ENCODE data around the gene KDM3A.

Gene KDM3A

DNA sequence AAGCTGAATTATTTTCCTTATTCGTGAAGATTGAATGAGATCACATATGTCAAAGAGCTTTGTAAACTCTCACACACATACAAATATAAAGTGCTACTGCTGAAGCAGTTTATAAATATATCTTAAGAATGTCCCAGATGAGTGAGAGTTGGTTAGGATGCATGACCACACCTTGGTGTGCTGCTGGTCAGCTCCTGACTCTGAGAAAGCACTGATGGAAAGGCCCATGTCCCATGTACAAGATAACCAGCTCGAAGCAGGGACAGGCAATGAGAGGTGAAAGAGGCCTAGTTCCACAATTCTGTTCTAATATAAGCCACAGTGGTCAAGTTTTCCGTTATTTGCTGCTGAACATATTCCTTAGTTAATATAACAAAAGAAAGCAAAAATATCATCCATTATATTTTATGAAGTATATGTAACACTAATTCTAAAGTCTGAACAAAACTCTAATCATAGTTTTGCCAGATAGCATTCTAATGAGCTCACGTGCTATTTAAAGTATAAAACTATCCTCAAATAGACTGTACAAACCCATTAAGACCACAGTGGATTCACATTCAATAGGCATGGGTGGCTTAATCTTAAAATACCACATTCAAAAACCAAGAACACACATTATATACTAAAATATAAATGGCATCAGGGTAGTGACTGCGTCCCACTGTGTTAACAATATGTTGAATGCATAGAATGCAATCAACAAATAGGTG lies 72.9 kb downstream of the KDM3A start:
- CTCF ChIA-PET, result no interaction called here
- TF ChIP-seq SETDB1 (IDR thresholded peaks at IDR 0.05; ENCODE audit: insufficient read length, low read length) (no peak), HIC1 (tag by site-specific recombination; IDR thresholded peaks at IDR 0.05) (no peak), YY2 (tag by site-specific recombination; IDR thresholded peaks at IDR 0.05) (no peak), ZFP69B (tag by site-specific recombination; IDR thresholded peaks at IDR 0.05) (no peak), ZNF248 (tag by site-specific recombination; IDR thresholded peaks at IDR 0.05) (no peak), ZNF626 (tag by site-specific recombination; IDR thresholded peaks at IDR 0.05) (no peak), YY1 (tag by site-specific recombination; IDR thresholded peaks at IDR 0.05) (no peak), ZNF747 (tag by site-specific recombination; IDR thresholded peaks at IDR 0.05) (no peak), ZNF510 (tag by site-specific recombination; IDR thresholded peaks at IDR 0.05; ENCODE audit: insufficient replicate concordance) (no peak), SP3 (tag by site-specific recombination; IDR thresholded peaks at IDR 0.05) (no peak), ZFP41 (tag by site-specific recombination; IDR thresholded peaks at IDR 0.05; ENCODE audit: borderline replicate concordance) (no peak), ZNF426 (tag by site-specific recombination; IDR thresholded peaks at IDR 0.05) (no peak), ZNF138 (tag by site-specific recombination; IDR thresholded peaks at IDR 0.05; ENCODE audit: borderline replicate concordance) (no peak)
- TF ChIP-seq, protein P1, sequence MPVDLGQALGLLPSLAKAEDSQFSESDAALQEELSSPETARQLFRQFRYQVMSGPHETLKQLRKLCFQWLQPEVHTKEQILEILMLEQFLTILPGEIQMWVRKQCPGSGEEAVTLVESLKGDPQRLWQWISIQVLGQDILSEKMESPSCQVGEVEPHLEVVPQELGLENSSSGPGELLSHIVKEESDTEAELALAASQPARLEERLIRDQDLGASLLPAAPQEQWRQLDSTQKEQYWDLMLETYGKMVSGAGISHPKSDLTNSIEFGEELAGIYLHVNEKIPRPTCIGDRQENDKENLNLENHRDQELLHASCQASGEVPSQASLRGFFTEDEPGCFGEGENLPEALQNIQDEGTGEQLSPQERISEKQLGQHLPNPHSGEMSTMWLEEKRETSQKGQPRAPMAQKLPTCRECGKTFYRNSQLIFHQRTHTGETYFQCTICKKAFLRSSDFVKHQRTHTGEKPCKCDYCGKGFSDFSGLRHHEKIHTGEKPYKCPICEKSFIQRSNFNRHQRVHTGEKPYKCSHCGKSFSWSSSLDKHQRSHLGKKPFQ (tag by site-specific recombination; IDR thresholded peaks at IDR 0.05), result no peak
- Histone ChIP-seq H3K27ac (ENCODE audit: extremely low read depth, low read depth, low read length) (no peak overlapping the region), H3K36me3 (ENCODE audit: control insufficient read depth in 2 of 2, insufficient read depth in 1 of 2, low read length in 2 of 2) (peaks cover 0 to 10% of the 10 kb centered on the region in 2 experiments; a peak in 2 of 3 replicates), H3K9me3 (ENCODE audit: control insufficient read depth, insufficient read depth, low read depth, low read length) (no peaks in the 10 kb centered on the region), H3K4me3 (ENCODE audit: low read depth, low read length) (no peak overlapping the region), H3K4me1 (ENCODE audit: control insufficient read depth, insufficient read depth, low read length) (no peaks in the 10 kb centered on the region)
- POLR2A ChIA-PET, result no interaction called here

GRCh38 chr2:86518481-86518880 lies 77.3 kb downstream of the KDM3A start:
- TF ChIP-seq ZNF280D (tag by site-specific recombination; IDR thresholded peaks at IDR 0.05) (no peak), MZF1 (tag by site-specific recombination; IDR thresholded peaks at IDR 0.05; ENCODE audit: borderline replicate concordance) (no peak), ZNF600 (tag by site-specific recombination; IDR thresholded peaks at IDR 0.05) (no peak)
- TF ChIP-seq, protein P2, sequence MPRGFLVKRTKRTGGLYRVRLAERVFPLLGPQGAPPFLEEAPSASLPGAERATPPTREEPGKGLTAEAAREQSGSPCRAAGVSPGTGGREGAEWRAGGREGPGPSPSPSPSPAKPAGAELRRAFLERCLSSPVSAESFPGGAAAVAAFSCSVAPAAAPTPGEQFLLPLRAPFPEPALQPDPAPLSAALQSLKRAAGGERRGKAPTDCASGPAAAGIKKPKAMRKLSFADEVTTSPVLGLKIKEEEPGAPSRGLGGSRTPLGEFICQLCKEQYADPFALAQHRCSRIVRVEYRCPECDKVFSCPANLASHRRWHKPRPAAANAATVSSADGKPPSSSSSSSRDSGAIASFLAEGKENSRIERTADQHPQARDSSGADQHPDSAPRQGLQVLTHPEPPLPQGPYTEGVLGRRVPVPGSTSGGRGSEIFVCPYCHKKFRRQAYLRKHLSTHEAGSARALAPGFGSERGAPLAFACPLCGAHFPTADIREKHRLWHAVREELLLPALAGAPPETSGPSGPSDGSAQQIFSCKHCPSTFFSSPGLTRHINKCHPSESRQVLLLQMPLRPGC (tag by site-specific recombination; IDR thresholded peaks at IDR 0.05), result no peak
- POLR2A ChIA-PET, result no interaction called here
- CTCF ChIA-PET, result interaction anchor here (1.0 kb wide), 1 partner anchor 33 kb away, joined by 3 read pairs; no protein-coding TSS in a partner anchor

More at GRCh38 chr2:86518481-86518880, 77.3 kb downstream of the KDM3A start:
- H3K9me3 ChIP-seq (ENCODE audit: control insufficient read depth, insufficient read depth, low read depth, low read length), result no peaks in the 10 kb centered on the region
- no peak overlapping the region for H3K27ac ChIP-seq (ENCODE audit: extremely low read depth, low read depth, low read length)
- H3K4me3 ChIP-seq (ENCODE audit: low read depth, low read length), result no peak overlapping the region
- H3K4me1 ChIP-seq (ENCODE audit: control insufficient read depth, insufficient read depth, low read length), result no peaks in the 10 kb centered on the region
- H3K36me3 ChIP-seq (ENCODE audit: control insufficient read depth in 2 of 2, insufficient read depth in 1 of 2, low read length in 2 of 2), result no peaks in the 10 kb centered on the region; a peak in 1 of 3 replicates

All from HEK293 (cell line).